WTC11 (cell line): ENCODE results near the gene FHL5.

Experiments used
- TF ChIP-seq, protein P1 (sequence below): sonication (generic); formaldehyde crosslinking; IDR thresholded peaks from 2 replicates; pipeline ENCODE4 v1.8.0; 2022; ENCODE audit warnings: mild to moderate bottlenecking, missing genetic modification reagents
- TF ChIP-seq, protein P2 (sequence below): fragments of 200-600 bp; IDR thresholded peaks from 2 replicates; pipeline ENCODE4 v1.8.0; 2022; ENCODE audit warnings: antibody characterized with exemption
- TF ChIP-seq, protein P3 (sequence below): fragments of 250-450 bp; sonication (Bioruptor Pico); IDR thresholded peaks from 2 replicates; pipeline ENCODE4 v1.9.0; 2021; ENCODE audit warnings: mild to moderate bottlenecking, borderline replicate concordance

DNA sequence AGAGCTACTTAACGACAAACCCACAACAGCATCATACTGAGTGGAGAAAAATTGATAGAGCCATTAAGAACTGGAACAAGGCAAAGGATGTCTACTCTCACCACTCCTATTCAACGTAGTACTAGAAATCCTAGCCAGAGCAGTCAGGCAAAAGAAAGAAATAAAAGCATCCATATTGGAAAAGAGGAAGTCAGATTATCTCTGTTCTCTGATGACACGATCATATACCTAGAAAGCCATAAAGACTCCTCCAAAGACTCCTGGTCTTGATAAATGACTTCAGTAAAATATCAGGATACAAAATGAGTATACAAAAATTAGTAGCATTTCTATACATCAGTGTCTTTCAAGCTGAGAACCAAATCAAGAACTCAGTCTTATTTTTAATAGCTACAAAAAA, 17.0 kb upstream of the FHL5 start:
- TF ChIP-seq, protein P1, sequence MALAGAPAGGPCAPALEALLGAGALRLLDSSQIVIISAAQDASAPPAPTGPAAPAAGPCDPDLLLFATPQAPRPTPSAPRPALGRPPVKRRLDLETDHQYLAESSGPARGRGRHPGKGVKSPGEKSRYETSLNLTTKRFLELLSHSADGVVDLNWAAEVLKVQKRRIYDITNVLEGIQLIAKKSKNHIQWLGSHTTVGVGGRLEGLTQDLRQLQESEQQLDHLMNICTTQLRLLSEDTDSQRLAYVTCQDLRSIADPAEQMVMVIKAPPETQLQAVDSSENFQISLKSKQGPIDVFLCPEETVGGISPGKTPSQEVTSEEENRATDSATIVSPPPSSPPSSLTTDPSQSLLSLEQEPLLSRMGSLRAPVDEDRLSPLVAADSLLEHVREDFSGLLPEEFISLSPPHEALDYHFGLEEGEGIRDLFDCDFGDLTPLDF (CRISPR knock-in tag), result no peak
- TF ChIP-seq, protein P2, sequence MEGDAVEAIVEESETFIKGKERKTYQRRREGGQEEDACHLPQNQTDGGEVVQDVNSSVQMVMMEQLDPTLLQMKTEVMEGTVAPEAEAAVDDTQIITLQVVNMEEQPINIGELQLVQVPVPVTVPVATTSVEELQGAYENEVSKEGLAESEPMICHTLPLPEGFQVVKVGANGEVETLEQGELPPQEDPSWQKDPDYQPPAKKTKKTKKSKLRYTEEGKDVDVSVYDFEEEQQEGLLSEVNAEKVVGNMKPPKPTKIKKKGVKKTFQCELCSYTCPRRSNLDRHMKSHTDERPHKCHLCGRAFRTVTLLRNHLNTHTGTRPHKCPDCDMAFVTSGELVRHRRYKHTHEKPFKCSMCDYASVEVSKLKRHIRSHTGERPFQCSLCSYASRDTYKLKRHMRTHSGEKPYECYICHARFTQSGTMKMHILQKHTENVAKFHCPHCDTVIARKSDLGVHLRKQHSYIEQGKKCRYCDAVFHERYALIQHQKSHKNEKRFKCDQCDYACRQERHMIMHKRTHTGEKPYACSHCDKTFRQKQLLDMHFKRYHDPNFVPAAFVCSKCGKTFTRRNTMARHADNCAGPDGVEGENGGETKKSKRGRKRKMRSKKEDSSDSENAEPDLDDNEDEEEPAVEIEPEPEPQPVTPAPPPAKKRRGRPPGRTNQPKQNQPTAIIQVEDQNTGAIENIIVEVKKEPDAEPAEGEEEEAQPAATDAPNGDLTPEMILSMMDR, result no peak
- TF ChIP-seq, protein P3, sequence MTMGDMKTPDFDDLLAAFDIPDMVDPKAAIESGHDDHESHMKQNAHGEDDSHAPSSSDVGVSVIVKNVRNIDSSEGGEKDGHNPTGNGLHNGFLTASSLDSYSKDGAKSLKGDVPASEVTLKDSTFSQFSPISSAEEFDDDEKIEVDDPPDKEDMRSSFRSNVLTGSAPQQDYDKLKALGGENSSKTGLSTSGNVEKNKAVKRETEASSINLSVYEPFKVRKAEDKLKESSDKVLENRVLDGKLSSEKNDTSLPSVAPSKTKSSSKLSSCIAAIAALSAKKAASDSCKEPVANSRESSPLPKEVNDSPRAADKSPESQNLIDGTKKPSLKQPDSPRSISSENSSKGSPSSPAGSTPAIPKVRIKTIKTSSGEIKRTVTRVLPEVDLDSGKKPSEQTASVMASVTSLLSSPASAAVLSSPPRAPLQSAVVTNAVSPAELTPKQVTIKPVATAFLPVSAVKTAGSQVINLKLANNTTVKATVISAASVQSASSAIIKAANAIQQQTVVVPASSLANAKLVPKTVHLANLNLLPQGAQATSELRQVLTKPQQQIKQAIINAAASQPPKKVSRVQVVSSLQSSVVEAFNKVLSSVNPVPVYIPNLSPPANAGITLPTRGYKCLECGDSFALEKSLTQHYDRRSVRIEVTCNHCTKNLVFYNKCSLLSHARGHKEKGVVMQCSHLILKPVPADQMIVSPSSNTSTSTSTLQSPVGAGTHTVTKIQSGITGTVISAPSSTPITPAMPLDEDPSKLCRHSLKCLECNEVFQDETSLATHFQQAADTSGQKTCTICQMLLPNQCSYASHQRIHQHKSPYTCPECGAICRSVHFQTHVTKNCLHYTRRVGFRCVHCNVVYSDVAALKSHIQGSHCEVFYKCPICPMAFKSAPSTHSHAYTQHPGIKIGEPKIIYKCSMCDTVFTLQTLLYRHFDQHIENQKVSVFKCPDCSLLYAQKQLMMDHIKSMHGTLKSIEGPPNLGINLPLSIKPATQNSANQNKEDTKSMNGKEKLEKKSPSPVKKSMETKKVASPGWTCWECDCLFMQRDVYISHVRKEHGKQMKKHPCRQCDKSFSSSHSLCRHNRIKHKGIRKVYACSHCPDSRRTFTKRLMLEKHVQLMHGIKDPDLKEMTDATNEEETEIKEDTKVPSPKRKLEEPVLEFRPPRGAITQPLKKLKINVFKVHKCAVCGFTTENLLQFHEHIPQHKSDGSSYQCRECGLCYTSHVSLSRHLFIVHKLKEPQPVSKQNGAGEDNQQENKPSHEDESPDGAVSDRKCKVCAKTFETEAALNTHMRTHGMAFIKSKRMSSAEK, result no peak
